GM23338 (cell line): ENCODE results near the gene ARHGAP32. TPM values are rescaled to one million over a fixed set of nuclear protein-coding genes. Genes with fewer than 3 reads are reported as not detected.

Experiments used
- ATAC-seq: fragments of 200-7000 bp; cut with Tn5 transposase; 3 replicates; pipeline ENCODE4 v1.9.1; 2020
- DNase-seq: peaks from one replicate; pipeline ENCODE4 v3.0.0-alpha.2; 2015; ENCODE audit warnings: low spot score
- H2AFZ ChIP-seq: fragments of 200-600 bp; sonication (generic); 2 replicates; pipeline ENCODE4 v1.8.0; 2016; ENCODE audit warnings: antibody characterized with exemption, mild to moderate bottlenecking, moderate library complexity
- H3F3A ChIP-seq: fragments of 200-600 bp; sonication (generic); replicated peaks from 2 replicates; pipeline ENCODE4 v1.8.0; 2017; ENCODE audit warnings: antibody characterized with exemption, mixed run types, low read depth
- H3K27ac ChIP-seq: fragments of 200-600 bp; sonication (generic); 2 replicates; pipeline ENCODE4 v1.6.1; 2016; ENCODE audit warnings: low read depth
- H3K27me3 ChIP-seq: fragments of 200-600 bp; sonication (generic); 2 replicates; pipeline ENCODE4 v1.8.0; 2016; ENCODE audit warnings: mild to moderate bottlenecking, mixed run types, moderate library complexity; ENCODE audit not compliant: insufficient read depth
- H3K36me3 ChIP-seq: fragments of 200-600 bp; sonication (generic); 2 replicates; pipeline ENCODE4 v1.8.0; 2016; ENCODE audit warnings: mild to moderate bottlenecking; ENCODE audit not compliant: insufficient read depth
- H3K4me1 ChIP-seq: fragments of 200-600 bp; sonication (generic); 2 replicates; pipeline ENCODE4 v1.8.0; 2016; ENCODE audit warnings: mild to moderate bottlenecking, moderate library complexity; ENCODE audit not compliant: insufficient read depth
- H3K4me2 ChIP-seq: fragments of 200-600 bp; sonication (generic); 2 replicates; pipeline ENCODE4 v1.7.1; 2017; ENCODE audit warnings: mixed run types
- H3K4me3 ChIP-seq: fragments of 200-600 bp; sonication (generic); 2 replicates; pipeline ENCODE4 v1.6.1; 2016; ENCODE audit warnings: mixed run types
- H3K79me2 ChIP-seq: fragments of 200-600 bp; sonication (generic); replicated peaks from 2 replicates; pipeline ENCODE4 v1.8.0; 2017; ENCODE audit warnings: mild to moderate bottlenecking; ENCODE audit not compliant: insufficient read depth
- H3K9me2 ChIP-seq: fragments of 200-600 bp; sonication (generic); 2 replicates; pipeline ENCODE4 v1.8.0; 2017; ENCODE audit not compliant: insufficient read depth
- H4K20me1 ChIP-seq: fragments of 200-600 bp; sonication (generic); replicated peaks from 2 replicates; pipeline ENCODE4 v1.8.0; 2017; ENCODE audit warnings: mild to moderate bottlenecking; ENCODE audit not compliant: insufficient read depth
- H3K27ac Mint-ChIP-seq: 2 replicates; pipeline ENCODE4 v1.8.0; 2020; ENCODE audit warnings: inconsistent platforms, mild to moderate bottlenecking, moderate library complexity, mixed read lengths
- H3K27me3 Mint-ChIP-seq: 3 replicates; pipeline ENCODE4 v1.8.0; 2022; ENCODE audit warnings: low read depth, mild to moderate bottlenecking, moderate library complexity, mixed read lengths, inconsistent platforms; ENCODE audit not compliant: insufficient read depth, poor library complexity
- H3K36me3 Mint-ChIP-seq: 3 replicates; pipeline ENCODE4 v1.8.0; 2021; ENCODE audit warnings: low read depth, mild to moderate bottlenecking, inconsistent platforms, moderate library complexity, mixed read lengths
- H3K4me1 Mint-ChIP-seq: 3 replicates; pipeline ENCODE4 v1.8.0; 2020; ENCODE audit warnings: mild to moderate bottlenecking, inconsistent platforms, mixed read lengths
- H3K4me3 Mint-ChIP-seq: 3 replicates; pipeline ENCODE4 v1.8.0; 2021; ENCODE audit warnings: moderate library complexity, mild to moderate bottlenecking, inconsistent platforms, mixed read lengths
- H3K9me3 Mint-ChIP-seq: 3 replicates; pipeline ENCODE4 v1.8.0; 2020; ENCODE audit warnings: moderate library complexity, mild to moderate bottlenecking, inconsistent platforms, mixed read lengths
- CREB1 ChIP-seq: fragments of 250-450 bp; sonication (Bioruptor Pico); IDR thresholded peaks from 2 replicates; pipeline ENCODE4 v1.5.0; 2020; ENCODE audit warnings: low read depth, mild to moderate bottlenecking, moderate library complexity
- EZH2 ChIP-seq: fragments of 200-600 bp; sonication (generic); IDR thresholded peaks from one replicate; pipeline ENCODE4 v1.8.0; 2017; ENCODE audit warnings: antibody characterized with exemption, mild to moderate bottlenecking, low read depth; ENCODE audit not compliant: unreplicated experiment
- EZH2phosphoT487 ChIP-seq: fragments of 200-600 bp; sonication (generic); IDR thresholded peaks from one replicate; pipeline ENCODE4 v1.8.1; 2018; ENCODE audit warnings: antibody characterized with exemption; ENCODE audit not compliant: unreplicated experiment
- JUNB ChIP-seq: IDR thresholded peaks from one replicate; pipeline ENCODE4 v1.6.1; 2016; ENCODE audit warnings: antibody characterized with exemption; ENCODE audit not compliant: unreplicated experiment
- NANOG ChIP-seq: IDR thresholded peaks from 2 replicates; pipeline ENCODE4 v1.6.1; 2016; ENCODE audit warnings: antibody characterized with exemption, borderline replicate concordance
- POLR2AphosphoS5 ChIP-seq: IDR thresholded peaks from 2 replicates; pipeline ENCODE4 v1.6.1; 2016; ENCODE audit warnings: antibody characterized with exemption, low read depth
- STAT1 ChIP-seq: IDR thresholded peaks from one replicate; pipeline ENCODE4 v1.6.1; 2016; ENCODE audit warnings: antibody characterized with exemption; ENCODE audit not compliant: unreplicated experiment
- ZNF114 ChIP-seq: fragments of 250-450 bp; sonication (Bioruptor Pico); IDR thresholded peaks from 2 replicates; pipeline ENCODE4 v1.5.0; 2020; ENCODE audit warnings: mild to moderate bottlenecking, moderate library complexity
- ZNF331 ChIP-seq: fragments of 250-450 bp; sonication (Bioruptor Pico); IDR thresholded peaks from 2 replicates; pipeline ENCODE4 v1.5.0; 2020; ENCODE audit warnings: low read depth, mild to moderate bottlenecking, moderate library complexity
- polyA plus RNA-seq: library from polyadenylated mRNA; unstranded; fragments of >200 nt; fragmentation: Nextera tagmentation; extraction: Ambion mirVana; gene quantifications from 2 replicates; pipeline ENCODE4 v1.2.1, GENCODE V29; 2016
- total RNA-seq: library from RNA; depleted of rRNA; stranded (reverse); fragments of >200 nt; shearing (Covaris generic); gene quantifications from 2 replicates; pipeline ENCODE4 v1.2.3, GENCODE V29; 2014
- TF ChIP-seq, protein P1 (sequence below): IDR thresholded peaks from 2 replicates; pipeline ENCODE4 v1.6.1; 2016; ENCODE audit warnings: antibody characterized with exemption
- TF ChIP-seq, protein P2 (sequence below): fragments of 250-450 bp; sonication (Bioruptor Pico); IDR thresholded peaks from 2 replicates; pipeline ENCODE4 v1.5.0; 2020; ENCODE audit warnings: mild to moderate bottlenecking, moderate library complexity
- TF ChIP-seq, protein P3 (sequence below): IDR thresholded peaks from one replicate; pipeline ENCODE4 v1.6.1; 2018; ENCODE audit warnings: antibody characterized with exemption; ENCODE audit not compliant: unreplicated experiment
- TF ChIP-seq, protein P4 (sequence below), 2 experiments: fragments of 200-600 bp in 1 of 2; sonication (generic) in 1 of 2; conservative IDR thresholded peaks; 2 replicates each; pipeline versions ENCODE4 v1.5.1 to v1.6.1; 2016 to 2017; ENCODE audit warnings: antibody characterized with exemption in 2 of 2, low read depth in 2 of 2, mild to moderate bottlenecking in 2 of 2, moderate library complexity in 1 of 2

Gene ARHGAP32
- total and polyA plus RNA-seq, 2 experiments from 2014 or later, result 3.9 to 17.2 TPM

DNA sequence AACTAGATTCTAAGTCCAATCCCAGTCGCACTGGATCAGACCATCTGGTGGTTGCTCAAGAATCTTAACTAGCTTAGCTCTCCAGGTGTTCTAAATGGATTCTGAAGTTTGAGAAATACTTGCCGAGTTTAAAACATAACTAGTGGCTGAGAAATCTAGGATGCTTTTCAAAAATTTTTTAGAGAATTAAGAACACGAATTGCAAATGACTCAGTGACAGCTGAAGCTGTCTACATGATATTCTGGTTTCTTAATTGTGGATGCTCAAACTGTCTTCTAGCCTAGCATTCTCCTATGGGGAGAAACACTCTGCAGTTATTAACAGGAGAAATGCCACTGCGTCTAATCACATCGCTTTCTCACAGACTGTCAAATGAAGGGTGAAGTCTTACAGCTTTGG lies 229.2 kb downstream of the ARHGAP32 start:
- no peak overlapping the region for H2AFZ ChIP-seq
- no peak overlapping the region for H3K27ac Mint-ChIP-seq
- ATAC-seq, result no peak
- H3K36me3 ChIP-seq, result no peaks in the 10 kb centered on the region
- H3K27me3 Mint-ChIP-seq, result no peaks in the 10 kb centered on the region
- no peaks in the 10 kb centered on the region for H3K4me1 ChIP-seq
- no peaks in the 10 kb centered on the region for H3K36me3 Mint-ChIP-seq
- no peaks in the 10 kb centered on the region for H3F3A ChIP-seq
- TF ChIP-seq CREB1 (no peak), JUNB (no peak), ZNF331 (CRISPR knock-in tag) (no peak), EZH2 (no peak), STAT1 (no peak), EZH2phosphoT487 (no peak), POLR2AphosphoS5 (no peak), ZNF114 (CRISPR knock-in tag) (no peak), NANOG (no peak)
- TF ChIP-seq, protein P1, sequence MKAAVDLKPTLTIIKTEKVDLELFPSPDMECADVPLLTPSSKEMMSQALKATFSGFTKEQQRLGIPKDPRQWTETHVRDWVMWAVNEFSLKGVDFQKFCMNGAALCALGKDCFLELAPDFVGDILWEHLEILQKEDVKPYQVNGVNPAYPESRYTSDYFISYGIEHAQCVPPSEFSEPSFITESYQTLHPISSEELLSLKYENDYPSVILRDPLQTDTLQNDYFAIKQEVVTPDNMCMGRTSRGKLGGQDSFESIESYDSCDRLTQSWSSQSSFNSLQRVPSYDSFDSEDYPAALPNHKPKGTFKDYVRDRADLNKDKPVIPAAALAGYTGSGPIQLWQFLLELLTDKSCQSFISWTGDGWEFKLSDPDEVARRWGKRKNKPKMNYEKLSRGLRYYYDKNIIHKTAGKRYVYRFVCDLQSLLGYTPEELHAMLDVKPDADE, result no peak
- TF ChIP-seq, protein P2, sequence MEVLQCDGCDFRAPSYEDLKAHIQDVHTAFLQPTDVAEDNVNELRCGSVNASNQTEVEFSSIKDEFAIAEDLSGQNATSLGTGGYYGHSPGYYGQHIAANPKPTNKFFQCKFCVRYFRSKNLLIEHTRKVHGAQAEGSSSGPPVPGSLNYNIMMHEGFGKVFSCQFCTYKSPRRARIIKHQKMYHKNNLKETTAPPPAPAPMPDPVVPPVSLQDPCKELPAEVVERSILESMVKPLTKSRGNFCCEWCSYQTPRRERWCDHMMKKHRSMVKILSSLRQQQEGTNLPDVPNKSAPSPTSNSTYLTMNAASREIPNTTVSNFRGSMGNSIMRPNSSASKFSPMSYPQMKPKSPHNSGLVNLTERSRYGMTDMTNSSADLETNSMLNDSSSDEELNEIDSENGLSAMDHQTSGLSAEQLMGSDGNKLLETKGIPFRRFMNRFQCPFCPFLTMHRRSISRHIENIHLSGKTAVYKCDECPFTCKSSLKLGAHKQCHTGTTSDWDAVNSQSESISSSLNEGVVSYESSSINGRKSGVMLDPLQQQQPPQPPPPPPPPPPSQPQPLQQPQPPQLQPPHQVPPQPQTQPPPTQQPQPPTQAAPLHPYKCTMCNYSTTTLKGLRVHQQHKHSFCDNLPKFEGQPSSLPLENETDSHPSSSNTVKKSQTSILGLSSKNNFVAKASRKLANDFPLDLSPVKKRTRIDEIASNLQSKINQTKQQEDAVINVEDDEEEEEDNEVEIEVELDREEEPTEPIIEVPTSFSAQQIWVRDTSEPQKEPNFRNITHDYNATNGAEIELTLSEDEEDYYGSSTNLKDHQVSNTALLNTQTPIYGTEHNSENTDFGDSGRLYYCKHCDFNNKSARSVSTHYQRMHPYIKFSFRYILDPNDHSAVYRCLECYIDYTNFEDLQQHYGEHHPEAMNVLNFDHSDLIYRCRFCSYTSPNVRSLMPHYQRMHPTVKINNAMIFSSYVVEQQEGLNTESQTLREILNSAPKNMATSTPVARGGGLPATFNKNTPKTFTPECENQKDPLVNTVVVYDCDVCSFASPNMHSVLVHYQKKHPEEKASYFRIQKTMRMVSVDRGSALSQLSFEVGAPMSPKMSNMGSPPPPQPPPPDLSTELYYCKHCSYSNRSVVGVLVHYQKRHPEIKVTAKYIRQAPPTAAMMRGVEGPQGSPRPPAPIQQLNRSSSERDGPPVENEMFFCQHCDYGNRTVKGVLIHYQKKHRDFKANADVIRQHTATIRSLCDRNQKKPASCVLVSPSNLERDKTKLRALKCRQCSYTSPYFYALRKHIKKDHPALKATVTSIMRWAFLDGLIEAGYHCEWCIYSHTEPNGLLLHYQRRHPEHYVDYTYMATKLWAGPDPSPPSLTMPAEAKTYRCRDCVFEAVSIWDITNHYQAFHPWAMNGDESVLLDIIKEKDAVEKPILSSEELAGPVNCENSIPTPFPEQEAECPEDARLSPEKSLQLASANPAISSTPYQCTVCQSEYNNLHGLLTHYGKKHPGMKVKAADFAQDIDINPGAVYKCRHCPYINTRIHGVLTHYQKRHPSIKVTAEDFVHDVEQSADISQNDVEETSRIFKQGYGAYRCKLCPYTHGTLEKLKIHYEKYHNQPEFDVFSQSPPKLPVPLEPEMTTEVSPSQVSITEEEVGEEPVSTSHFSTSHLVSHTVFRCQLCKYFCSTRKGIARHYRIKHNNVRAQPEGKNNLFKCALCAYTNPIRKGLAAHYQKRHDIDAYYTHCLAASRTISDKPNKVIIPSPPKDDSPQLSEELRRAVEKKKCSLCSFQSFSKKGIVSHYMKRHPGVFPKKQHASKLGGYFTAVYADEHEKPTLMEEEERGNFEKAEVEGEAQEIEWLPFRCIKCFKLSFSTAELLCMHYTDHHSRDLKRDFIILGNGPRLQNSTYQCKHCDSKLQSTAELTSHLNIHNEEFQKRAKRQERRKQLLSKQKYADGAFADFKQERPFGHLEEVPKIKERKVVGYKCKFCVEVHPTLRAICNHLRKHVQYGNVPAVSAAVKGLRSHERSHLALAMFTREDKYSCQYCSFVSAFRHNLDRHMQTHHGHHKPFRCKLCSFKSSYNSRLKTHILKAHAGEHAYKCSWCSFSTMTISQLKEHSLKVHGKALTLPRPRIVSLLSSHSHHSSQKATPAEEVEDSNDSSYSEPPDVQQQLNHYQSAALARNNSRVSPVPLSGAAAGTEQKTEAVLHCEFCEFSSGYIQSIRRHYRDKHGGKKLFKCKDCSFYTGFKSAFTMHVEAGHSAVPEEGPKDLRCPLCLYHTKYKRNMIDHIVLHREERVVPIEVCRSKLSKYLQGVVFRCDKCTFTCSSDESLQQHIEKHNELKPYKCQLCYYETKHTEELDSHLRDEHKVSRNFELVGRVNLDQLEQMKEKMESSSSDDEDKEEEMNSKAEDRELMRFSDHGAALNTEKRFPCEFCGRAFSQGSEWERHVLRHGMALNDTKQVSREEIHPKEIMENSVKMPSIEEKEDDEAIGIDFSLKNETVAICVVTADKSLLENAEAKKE (CRISPR knock-in tag), result no peak
- TF ChIP-seq, protein P3, sequence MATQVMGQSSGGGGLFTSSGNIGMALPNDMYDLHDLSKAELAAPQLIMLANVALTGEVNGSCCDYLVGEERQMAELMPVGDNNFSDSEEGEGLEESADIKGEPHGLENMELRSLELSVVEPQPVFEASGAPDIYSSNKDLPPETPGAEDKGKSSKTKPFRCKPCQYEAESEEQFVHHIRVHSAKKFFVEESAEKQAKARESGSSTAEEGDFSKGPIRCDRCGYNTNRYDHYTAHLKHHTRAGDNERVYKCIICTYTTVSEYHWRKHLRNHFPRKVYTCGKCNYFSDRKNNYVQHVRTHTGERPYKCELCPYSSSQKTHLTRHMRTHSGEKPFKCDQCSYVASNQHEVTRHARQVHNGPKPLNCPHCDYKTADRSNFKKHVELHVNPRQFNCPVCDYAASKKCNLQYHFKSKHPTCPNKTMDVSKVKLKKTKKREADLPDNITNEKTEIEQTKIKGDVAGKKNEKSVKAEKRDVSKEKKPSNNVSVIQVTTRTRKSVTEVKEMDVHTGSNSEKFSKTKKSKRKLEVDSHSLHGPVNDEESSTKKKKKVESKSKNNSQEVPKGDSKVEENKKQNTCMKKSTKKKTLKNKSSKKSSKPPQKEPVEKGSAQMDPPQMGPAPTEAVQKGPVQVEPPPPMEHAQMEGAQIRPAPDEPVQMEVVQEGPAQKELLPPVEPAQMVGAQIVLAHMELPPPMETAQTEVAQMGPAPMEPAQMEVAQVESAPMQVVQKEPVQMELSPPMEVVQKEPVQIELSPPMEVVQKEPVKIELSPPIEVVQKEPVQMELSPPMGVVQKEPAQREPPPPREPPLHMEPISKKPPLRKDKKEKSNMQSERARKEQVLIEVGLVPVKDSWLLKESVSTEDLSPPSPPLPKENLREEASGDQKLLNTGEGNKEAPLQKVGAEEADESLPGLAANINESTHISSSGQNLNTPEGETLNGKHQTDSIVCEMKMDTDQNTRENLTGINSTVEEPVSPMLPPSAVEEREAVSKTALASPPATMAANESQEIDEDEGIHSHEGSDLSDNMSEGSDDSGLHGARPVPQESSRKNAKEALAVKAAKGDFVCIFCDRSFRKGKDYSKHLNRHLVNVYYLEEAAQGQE, result no peak
- TF ChIP-seq, protein P4, sequence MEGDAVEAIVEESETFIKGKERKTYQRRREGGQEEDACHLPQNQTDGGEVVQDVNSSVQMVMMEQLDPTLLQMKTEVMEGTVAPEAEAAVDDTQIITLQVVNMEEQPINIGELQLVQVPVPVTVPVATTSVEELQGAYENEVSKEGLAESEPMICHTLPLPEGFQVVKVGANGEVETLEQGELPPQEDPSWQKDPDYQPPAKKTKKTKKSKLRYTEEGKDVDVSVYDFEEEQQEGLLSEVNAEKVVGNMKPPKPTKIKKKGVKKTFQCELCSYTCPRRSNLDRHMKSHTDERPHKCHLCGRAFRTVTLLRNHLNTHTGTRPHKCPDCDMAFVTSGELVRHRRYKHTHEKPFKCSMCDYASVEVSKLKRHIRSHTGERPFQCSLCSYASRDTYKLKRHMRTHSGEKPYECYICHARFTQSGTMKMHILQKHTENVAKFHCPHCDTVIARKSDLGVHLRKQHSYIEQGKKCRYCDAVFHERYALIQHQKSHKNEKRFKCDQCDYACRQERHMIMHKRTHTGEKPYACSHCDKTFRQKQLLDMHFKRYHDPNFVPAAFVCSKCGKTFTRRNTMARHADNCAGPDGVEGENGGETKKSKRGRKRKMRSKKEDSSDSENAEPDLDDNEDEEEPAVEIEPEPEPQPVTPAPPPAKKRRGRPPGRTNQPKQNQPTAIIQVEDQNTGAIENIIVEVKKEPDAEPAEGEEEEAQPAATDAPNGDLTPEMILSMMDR (conservative IDR thresholded peaks at IDR 0.05; ENCODE audit: low read depth in 2 of 2), result no peak
- no peak overlapping the region for H3K4me2 ChIP-seq
- H3K4me3 Mint-ChIP-seq, result no peak overlapping the region
- H3K9me3 Mint-ChIP-seq, result no peaks in the 10 kb centered on the region
- no peak for DNase-seq
- H3K9me2 ChIP-seq, result no peaks in the 10 kb centered on the region
- H3K4me1 Mint-ChIP-seq, result peaks cover 9% of the 10 kb centered on the region; the same call in 2 of the 3 replicates
- H3K27ac ChIP-seq, result no peak overlapping the region
- no peaks in the 10 kb centered on the region for H3K79me2 ChIP-seq
- no peaks in the 10 kb centered on the region for H3K27me3 ChIP-seq
- no peak overlapping the region for H3K4me3 ChIP-seq
- H4K20me1 ChIP-seq, result peaks cover 8% of the 10 kb centered on the region; the same call in 1 of the 2 replicates
